ENCODE measurements around the gene KLHL21.

KLHL21 gene

DNA sequence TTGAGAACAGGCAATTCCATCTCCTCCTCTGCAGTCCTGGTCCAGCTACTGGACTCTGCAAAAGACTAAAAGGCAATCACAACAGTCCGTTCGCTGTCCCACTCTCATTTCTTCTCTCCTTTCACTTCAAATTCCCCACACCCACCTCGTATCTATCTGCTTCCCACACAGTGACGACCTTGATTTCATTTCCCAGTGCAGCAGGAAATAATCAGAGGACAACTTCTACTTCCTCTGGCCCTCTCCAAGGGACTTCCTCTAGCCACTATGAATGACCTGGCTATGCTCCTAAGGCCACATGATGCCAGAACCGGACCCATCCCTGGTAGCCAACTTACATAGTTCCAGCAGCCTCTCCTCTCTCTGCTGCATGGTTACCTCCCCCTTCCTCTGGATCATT, 56.3 kb downstream of the KLHL21 start:
- DNase-seq, result no peak

- DNase-seq, result no peak
These were observed 57.2 kb downstream of the KLHL21 start for GRCh38 chr1:6545276-6546112.

DNA sequence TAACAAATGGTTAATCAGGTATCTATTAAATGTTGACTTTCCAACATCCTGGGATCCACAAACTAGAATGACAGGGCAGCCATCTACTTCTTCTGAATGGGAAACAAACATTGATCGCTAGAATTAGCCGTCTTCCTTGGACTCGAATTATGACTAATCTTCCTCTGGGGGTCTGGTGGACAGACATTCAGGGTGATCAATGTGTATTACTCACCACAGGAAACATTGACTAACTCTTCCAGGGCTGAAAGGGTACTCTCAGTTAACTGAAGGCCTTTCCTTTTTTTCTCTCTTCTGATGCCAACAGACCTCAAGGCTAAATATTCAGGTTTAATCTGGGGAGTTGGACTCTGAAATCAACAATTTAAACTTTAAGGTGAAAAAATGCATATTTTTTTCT, 57.8 kb downstream of the KLHL21 start:
- DNase-seq, result no peak

Measured in activated gamma-delta T cell (primary cell).